B cell (primary cell): ENCODE data around the gene EPHB1. TPM values are rescaled to one million over a fixed set of nuclear protein-coding genes. Genes with fewer than 3 reads are reported as not detected.

ENCODE experiments used
- ATAC-seq: fragments of 200-7000 bp; cut with Tn5 transposase; one replicate; pipeline ENCODE4 v1.10.0; 2021; ENCODE audit warnings: low read depth, mild to moderate bottlenecking, moderate number of reproducible peaks, moderate library complexity
- CTCF ChIA-PET: fragments of 350-600 bp; sonication (Branson Sonifier 250); formaldehyde crosslinking; loops from one replicate; lab custom pipeline; 2021; ENCODE audit warnings: antibody characterized with exemption, inconsistent platforms; lab: Charles Lee
- POLR2A ChIA-PET: fragments of 350-600 bp; sonication (Branson Sonifier 250); formaldehyde crosslinking; loops from one replicate; lab custom pipeline; 2021; ENCODE audit warnings: antibody characterized with exemption; lab: Charles Lee
- DNase-seq: peaks from one replicate; pipeline ENCODE4 v3.0.0; 2013
- H2AFZ ChIP-seq: 2 replicates; pipeline ENCODE4 v1.6.1; 2012; ENCODE audit warnings: mild to moderate bottlenecking, low read depth, low read length; ENCODE audit not compliant: insufficient read depth, poor library complexity, severe bottlenecking
- H3K27ac ChIP-seq, 2 donors: 1 replicate in 1 of 2; 2 replicates in 1 of 2; pipeline ENCODE4 v1.5.1; 2012 to 2013; ENCODE audit warnings: low read length in 2 of 2, mild to moderate bottlenecking in 2 of 2, moderate library complexity in 1 of 2
- H3K27me3 ChIP-seq, 4 experiments: fragments of 200-600 bp in 1 of 4; sonication (generic) in 1 of 4; replicated peaks in 1 of 4; 1 replicate in 2 of 4; 2 replicates in 2 of 4; pipeline versions ENCODE4 v1.6.1 to v1.7.0; 2013 to 2016; ENCODE audit warnings: low read length in 3 of 4, mild to moderate bottlenecking in 2 of 4, mixed read lengths in 1 of 4, moderate library complexity in 1 of 4; ENCODE audit not compliant: insufficient read depth in 4 of 4, control insufficient read depth in 3 of 4; ENCODE audit errors: control extremely low read depth in 1 of 4
- H3K36me3 ChIP-seq, 2 experiments: replicated peaks in 1 of 2; 1 replicate in 1 of 2; 2 replicates in 1 of 2; pipeline versions ENCODE4 v1.6.1 to v1.7.1; 2013; ENCODE audit warnings: low read length in 1 of 2; ENCODE audit not compliant: insufficient read depth in 2 of 2, control insufficient read depth in 1 of 2; ENCODE audit errors: control extremely low read depth in 1 of 2, extremely low read depth in 1 of 2
- H3K4me1 ChIP-seq, 2 donors: fragments of 200-600 bp in 1 of 2; sonication (generic) in 1 of 2; 1 replicate in 1 of 2; 2 replicates in 1 of 2; pipeline versions ENCODE4 v1.5.1 to v1.6.1; 2013 to 2017; ENCODE audit warnings: low read length in 2 of 2; ENCODE audit not compliant: control insufficient read depth in 2 of 2, insufficient read depth in 2 of 2
- H3K4me2 ChIP-seq: replicated peaks from 2 replicates; pipeline ENCODE3; 2012; ENCODE audit warnings: mild to moderate bottlenecking, low read depth, low read length; ENCODE audit not compliant: poor library complexity, severe bottlenecking
- H3K4me3 ChIP-seq, 5 experiments: fragments of 200-600 bp in 1 of 5; sonication (generic) in 1 of 5; 1 replicate in 3 of 5; 2 replicates in 2 of 5; pipeline versions ENCODE4 v1.5.1 to v1.7.0; 2011 to 2016; ENCODE audit warnings: low read length in 4 of 5, mild to moderate bottlenecking in 4 of 5, low read depth in 2 of 5, control low read depth in 1 of 5, moderate library complexity in 1 of 5; ENCODE audit not compliant: insufficient read depth in 1 of 5; ENCODE audit errors: control extremely low read depth in 1 of 5, extremely low read depth in 1 of 5
- H3K79me2 ChIP-seq: fragments of 200-600 bp; sonication (generic); one replicate; pipeline ENCODE4 v1.6.0; 2016; ENCODE audit warnings: low read length; ENCODE audit not compliant: control insufficient read depth, insufficient read depth
- H3K9ac ChIP-seq: fragments of 200-600 bp; sonication (generic); 2 replicates; pipeline ENCODE4 v1.6.1; 2017; ENCODE audit warnings: mild to moderate bottlenecking, low read length, moderate library complexity
- H3K9me3 ChIP-seq, 3 donors: one replicate each; pipeline versions ENCODE4 v1.6.1 to v1.7.1; 2013; ENCODE audit warnings: low read length in 2 of 3; ENCODE audit not compliant: control insufficient read depth in 2 of 3, insufficient read depth in 1 of 3; ENCODE audit errors: control extremely low read depth in 1 of 3
- H4K20me1 ChIP-seq: 2 replicates; pipeline ENCODE4 v1.6.0; 2012; ENCODE audit warnings: mild to moderate bottlenecking, low read length; ENCODE audit not compliant: insufficient read depth, control insufficient read depth, poor library complexity, severe bottlenecking
- H3K27ac Mint-ChIP-seq: one replicate; pipeline ENCODE4 v1.8.0; 2021; ENCODE audit warnings: mixed read lengths
- H3K27me3 Mint-ChIP-seq: one replicate; pipeline ENCODE4 v1.8.0; 2021; ENCODE audit warnings: mixed read lengths
- H3K4me1 Mint-ChIP-seq: one replicate; pipeline ENCODE4 v1.8.0; 2021; ENCODE audit warnings: mixed read lengths
- H3K4me3 Mint-ChIP-seq: one replicate; pipeline ENCODE4 v1.8.0; 2021; ENCODE audit warnings: mixed read lengths
- H3K9me3 Mint-ChIP-seq: one replicate; pipeline ENCODE4 v1.8.0; 2022; ENCODE audit warnings: mixed read lengths; ENCODE audit not compliant: insufficient read depth
- EZH2 ChIP-seq: IDR thresholded peaks from 2 replicates; pipeline ENCODE4 v1.6.1; 2012; ENCODE audit warnings: borderline replicate concordance, low read depth, mild to moderate bottlenecking, moderate library complexity, low read length; ENCODE audit not compliant: insufficient read depth, poor library complexity, severe bottlenecking
- WGBS: methylation state at CpG from one replicate; pipeline ENCODE4 v1.1.5; 2013; ENCODE audit warnings: missing lambda C conversion rate; ENCODE audit not compliant: insufficient coverage; 5-methylcytosine and 5-hydroxymethylcytosine counted together
- intact Hi-C: fragments of 100-400 bp; cut with micrococcal nuclease; formaldehyde crosslinking; loops from one replicate; pipeline ENCODE4 v1.10.0; 2022
- polyA plus RNA-seq: library from polyadenylated mRNA; depleted of rRNA; stranded (reverse); fragments of >200 nt; gene quantifications from 2 replicates; pipeline ENCODE4 v1.2.3, GENCODE V29; 2012
- total RNA-seq, 2 donors: library from RNA; stranded (reverse); fragments of 120-200 nt in 1 of 2; gene quantifications; 1 replicate in 1 of 2; 2 replicates in 1 of 2; pipeline versions ENCODE4 v1.2.3 to v1.2.4, GENCODE V29; 2013 to 2022
- TF ChIP-seq, protein P1 (sequence below): fragments of 200-600 bp; IDR thresholded peaks from one replicate; pipeline ENCODE4 v1.8.0; 2022; ENCODE audit warnings: antibody characterized with exemption, mild to moderate bottlenecking

Gene EPHB1
- total and polyA plus RNA-seq, 2 donors (not counting 1 experiment from before 2014, with no cell fraction given), result 0.01 TPM; not detected in 1

DNA sequence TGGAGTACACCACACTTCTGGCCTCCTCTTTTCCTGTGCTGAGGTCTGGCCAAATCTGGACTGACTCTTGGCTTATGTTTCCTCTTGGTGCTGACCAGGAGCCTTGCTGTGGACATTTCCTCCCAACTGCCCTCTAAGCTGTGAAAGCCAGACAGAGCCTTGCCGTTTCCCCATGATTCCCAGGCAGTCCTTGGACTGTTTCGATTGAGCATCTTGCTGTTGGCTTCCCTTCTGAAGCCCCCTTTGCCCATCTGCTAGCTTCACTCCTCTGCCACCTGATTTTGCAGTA is 110.5 kb downstream of the EPHB1 start:
- DNase-seq, result no peak
- ChIA-PET CTCF (no interaction called here), POLR2A (no interaction called here)
- no peak overlapping the region for H3K4me2 ChIP-seq
- H3K27ac ChIP-seq, result no peak overlapping the region
- no peak overlapping the region for H2AFZ ChIP-seq
- H3K9me3 ChIP-seq, result no peaks in the 10 kb centered on the region
- H3K4me3 ChIP-seq, result no peak overlapping the region
- ATAC-seq, result no peak
- no peak overlapping the region for H3K27ac Mint-ChIP-seq
- H3K27me3 Mint-ChIP-seq, result no peaks in the 10 kb centered on the region
- no peak overlapping the region for H3K4me3 Mint-ChIP-seq
- H3K9me3 Mint-ChIP-seq, result no peaks in the 10 kb centered on the region
- TF ChIP-seq EZH2, result no peak
- TF ChIP-seq, protein P1, sequence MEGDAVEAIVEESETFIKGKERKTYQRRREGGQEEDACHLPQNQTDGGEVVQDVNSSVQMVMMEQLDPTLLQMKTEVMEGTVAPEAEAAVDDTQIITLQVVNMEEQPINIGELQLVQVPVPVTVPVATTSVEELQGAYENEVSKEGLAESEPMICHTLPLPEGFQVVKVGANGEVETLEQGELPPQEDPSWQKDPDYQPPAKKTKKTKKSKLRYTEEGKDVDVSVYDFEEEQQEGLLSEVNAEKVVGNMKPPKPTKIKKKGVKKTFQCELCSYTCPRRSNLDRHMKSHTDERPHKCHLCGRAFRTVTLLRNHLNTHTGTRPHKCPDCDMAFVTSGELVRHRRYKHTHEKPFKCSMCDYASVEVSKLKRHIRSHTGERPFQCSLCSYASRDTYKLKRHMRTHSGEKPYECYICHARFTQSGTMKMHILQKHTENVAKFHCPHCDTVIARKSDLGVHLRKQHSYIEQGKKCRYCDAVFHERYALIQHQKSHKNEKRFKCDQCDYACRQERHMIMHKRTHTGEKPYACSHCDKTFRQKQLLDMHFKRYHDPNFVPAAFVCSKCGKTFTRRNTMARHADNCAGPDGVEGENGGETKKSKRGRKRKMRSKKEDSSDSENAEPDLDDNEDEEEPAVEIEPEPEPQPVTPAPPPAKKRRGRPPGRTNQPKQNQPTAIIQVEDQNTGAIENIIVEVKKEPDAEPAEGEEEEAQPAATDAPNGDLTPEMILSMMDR, result no peak
- no peaks in the 10 kb centered on the region for H3K36me3 ChIP-seq
- H3K4me1 ChIP-seq, result no peaks in the 10 kb centered on the region
- no peaks in the 10 kb centered on the region for H4K20me1 ChIP-seq
- H3K79me2 ChIP-seq, result no peaks in the 10 kb centered on the region
- 95% methylated on average over 2 of the region's 2 CpGs for WGBS
- peaks cover 6% of the 10 kb centered on the region for H3K4me1 Mint-ChIP-seq
- H3K9ac ChIP-seq, result no peak overlapping the region
- intact Hi-C loops, result no loop called here
- no peaks in the 10 kb centered on the region for H3K27me3 ChIP-seq

DNA sequence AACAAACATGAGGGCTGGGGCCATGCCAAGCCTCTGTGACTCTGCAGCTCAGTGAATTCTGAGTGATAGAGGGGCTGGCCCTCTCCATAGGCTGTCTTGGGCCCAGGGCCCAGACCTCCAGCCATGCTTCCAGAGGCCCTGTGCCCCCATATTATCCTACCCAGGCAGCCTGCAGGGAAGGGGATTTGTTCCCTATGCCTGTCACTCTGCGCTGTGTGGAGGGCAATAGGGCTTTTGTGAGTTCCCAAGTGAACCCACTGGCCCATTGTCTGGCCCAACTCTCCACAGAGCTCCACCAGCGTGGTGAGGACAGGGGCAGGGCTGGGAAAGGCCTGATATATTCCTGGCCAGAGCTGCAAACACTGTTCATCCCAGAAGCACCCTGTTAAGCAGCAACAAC is 113.2 kb downstream of the EPHB1 start:
- H3K4me3 Mint-ChIP-seq, result no peak overlapping the region
- DNase-seq (no peak), ATAC-seq (no peak)
- Histone ChIP-seq H3K79me2 (no peaks in the 10 kb centered on the region), H3K4me3 (no peak overlapping the region), H3K4me1 (no peaks in the 10 kb centered on the region), H3K27ac (no peak overlapping the region), H3K36me3 (no peaks in the 10 kb centered on the region), H3K9me3 (no peaks in the 10 kb centered on the region), H3K27me3 (no peaks in the 10 kb centered on the region), H4K20me1 (no peaks in the 10 kb centered on the region), H3K4me2 (no peak overlapping the region), H2AFZ (no peak overlapping the region), H3K9ac (no peak overlapping the region)
- CTCF ChIA-PET, result no interaction called here
- no peaks in the 10 kb centered on the region for H3K27me3 Mint-ChIP-seq
- H3K4me1 Mint-ChIP-seq, result peaks cover 6% of the 10 kb centered on the region
- no peak overlapping the region for H3K27ac Mint-ChIP-seq
- H3K9me3 Mint-ChIP-seq, result no peaks in the 10 kb centered on the region
- no peak for TF ChIP-seq EZH2
- TF ChIP-seq, protein P1, result no peak
- POLR2A ChIA-PET, result no interaction called here
- intact Hi-C loops, result no loop called here
- 33% methylated on average over 1 of the region's 2 CpGs for WGBS
